ENCODE measurements around the gene CD33. TPM values are rescaled to one million over a fixed set of nuclear protein-coding genes. Genes with fewer than 3 reads are reported as not detected.

The CD33 gene
- total and polyA plus RNA-seq, 9 of the 15 experiments (the other 6 are each of a cell fraction or from before 2014, with no cell fraction given): 36.1 to 88.6 (median 49.6) TPM

- TF ChIP-seq RBM25 (IDR thresholded peaks at IDR 0.05; ENCODE audit: low read depth, low read length, severe bottlenecking) (peak; percentile 77), NCOA4 (IDR thresholded peaks at IDR 0.05; ENCODE audit: partially characterized antibody) (no peak), XRCC3 (IDR thresholded peaks at IDR 0.05) (no peak), E4F1 (CRISPR knock-in tag; IDR thresholded peaks at IDR 0.05; ENCODE audit: borderline replicate concordance) (no peak), HMG20B (CRISPR knock-in tag; IDR thresholded peaks at IDR 0.05) (no peak), ELF2 (CRISPR knock-in tag; IDR thresholded peaks at IDR 0.05) (no peak), RAD51 (IDR thresholded peaks at IDR 0.05; ENCODE audit: borderline replicate concordance, low read depth) (no peak), ZNF778 (CRISPR knock-in tag; IDR thresholded peaks at IDR 0.05) (no peak), ZNF79 (CRISPR knock-in tag; IDR thresholded peaks at IDR 0.05; ENCODE audit: low read depth) (no peak), MBD2 (IDR thresholded peaks at IDR 0.05; ENCODE audit: borderline replicate concordance, low read depth) (no peak), BCOR (IDR thresholded peaks at IDR 0.05) (peak; percentile 67; the same call in 1 of the 2 replicates), SOX6 (IDR thresholded peaks at IDR 0.05) (no peak), FIP1L1 (IDR thresholded peaks at IDR 0.05; ENCODE audit: low read depth, low read length, poor library complexity, severe bottlenecking) (no peak), MAZ (CRISPR knock-in tag; conservative IDR thresholded peaks at IDR 0.05 in 1 of 2, IDR thresholded peaks at IDR 0.05 in 1 of 2) (0 out of 4 replicates have a peak, but pooled peaks of 1 of the 2 experiments have one; percentile 21), TEAD4 (IDR thresholded peaks at IDR 0.05; ENCODE audit: low read length) (peak; percentile 67), TEAD4 (CRISPR knock-in tag; IDR thresholded peaks at IDR 0.05; ENCODE audit: borderline replicate concordance) (no peak)
- TF ChIP-seq, protein P1, sequence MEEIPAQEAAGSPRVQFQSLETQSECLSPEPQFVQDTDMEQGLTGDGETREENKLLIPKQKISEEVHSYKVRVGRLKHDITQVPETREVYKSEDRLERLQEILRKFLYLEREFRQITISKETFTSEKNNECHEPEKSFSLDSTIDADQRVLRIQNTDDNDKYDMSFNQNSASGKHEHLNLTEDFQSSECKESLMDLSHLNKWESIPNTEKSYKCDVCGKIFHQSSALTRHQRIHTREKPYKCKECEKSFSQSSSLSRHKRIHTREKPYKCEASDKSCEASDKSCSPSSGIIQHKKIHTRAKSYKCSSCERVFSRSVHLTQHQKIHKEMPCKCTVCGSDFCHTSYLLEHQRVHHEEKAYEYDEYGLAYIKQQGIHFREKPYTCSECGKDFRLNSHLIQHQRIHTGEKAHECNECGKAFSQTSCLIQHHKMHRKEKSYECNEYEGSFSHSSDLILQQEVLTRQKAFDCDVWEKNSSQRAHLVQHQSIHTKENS (CRISPR knock-in tag; IDR thresholded peaks at IDR 0.05): no peak
- TF ChIP-seq, protein P2, sequence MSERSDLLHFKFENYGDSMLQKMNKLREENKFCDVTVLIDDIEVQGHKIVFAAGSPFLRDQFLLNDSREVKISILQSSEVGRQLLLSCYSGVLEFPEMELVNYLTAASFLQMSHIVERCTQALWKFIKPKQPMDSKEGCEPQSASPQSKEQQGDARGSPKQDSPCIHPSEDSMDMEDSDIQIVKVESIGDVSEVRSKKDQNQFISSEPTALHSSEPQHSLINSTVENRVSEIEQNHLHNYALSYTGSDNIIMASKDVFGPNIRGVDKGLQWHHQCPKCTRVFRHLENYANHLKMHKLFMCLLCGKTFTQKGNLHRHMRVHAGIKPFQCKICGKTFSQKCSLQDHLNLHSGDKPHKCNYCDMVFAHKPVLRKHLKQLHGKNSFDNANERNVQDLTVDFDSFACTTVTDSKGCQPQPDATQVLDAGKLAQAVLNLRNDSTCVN (CRISPR knock-in tag; IDR thresholded peaks at IDR 0.05): no peak
- TF ChIP-seq, protein P3, sequence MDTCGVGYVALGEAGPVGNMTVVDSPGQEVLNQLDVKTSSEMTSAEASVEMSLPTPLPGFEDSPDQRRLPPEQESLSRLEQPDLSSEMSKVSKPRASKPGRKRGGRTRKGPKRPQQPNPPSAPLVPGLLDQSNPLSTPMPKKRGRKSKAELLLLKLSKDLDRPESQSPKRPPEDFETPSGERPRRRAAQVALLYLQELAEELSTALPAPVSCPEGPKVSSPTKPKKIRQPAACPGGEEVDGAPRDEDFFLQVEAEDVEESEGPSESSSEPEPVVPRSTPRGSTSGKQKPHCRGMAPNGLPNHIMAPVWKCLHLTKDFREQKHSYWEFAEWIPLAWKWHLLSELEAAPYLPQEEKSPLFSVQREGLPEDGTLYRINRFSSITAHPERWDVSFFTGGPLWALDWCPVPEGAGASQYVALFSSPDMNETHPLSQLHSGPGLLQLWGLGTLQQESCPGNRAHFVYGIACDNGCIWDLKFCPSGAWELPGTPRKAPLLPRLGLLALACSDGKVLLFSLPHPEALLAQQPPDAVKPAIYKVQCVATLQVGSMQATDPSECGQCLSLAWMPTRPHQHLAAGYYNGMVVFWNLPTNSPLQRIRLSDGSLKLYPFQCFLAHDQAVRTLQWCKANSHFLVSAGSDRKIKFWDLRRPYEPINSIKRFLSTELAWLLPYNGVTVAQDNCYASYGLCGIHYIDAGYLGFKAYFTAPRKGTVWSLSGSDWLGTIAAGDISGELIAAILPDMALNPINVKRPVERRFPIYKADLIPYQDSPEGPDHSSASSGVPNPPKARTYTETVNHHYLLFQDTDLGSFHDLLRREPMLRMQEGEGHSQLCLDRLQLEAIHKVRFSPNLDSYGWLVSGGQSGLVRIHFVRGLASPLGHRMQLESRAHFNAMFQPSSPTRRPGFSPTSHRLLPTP (IDR thresholded peaks at IDR 0.05; ENCODE audit: borderline replicate concordance, extremely low read depth, insufficient read length): no peak
Measured at GRCh38 chr19:51187395-51188226, 37.3 kb upstream of the CD33 start (continued).
